HG03025 (cell line): ENCODE measurements around the gene WNT5A.

Experiments
- ATAC-seq: cut with Tn5 transposase; IDR thresholded peaks from one replicate; pipeline ENCODE4 v1.9.1; 2021; ENCODE audit warnings: mild to moderate bottlenecking, moderate library complexity; ENCODE audit not compliant: unreplicated experiment, low FRiP score

Gene WNT5A

DNA sequence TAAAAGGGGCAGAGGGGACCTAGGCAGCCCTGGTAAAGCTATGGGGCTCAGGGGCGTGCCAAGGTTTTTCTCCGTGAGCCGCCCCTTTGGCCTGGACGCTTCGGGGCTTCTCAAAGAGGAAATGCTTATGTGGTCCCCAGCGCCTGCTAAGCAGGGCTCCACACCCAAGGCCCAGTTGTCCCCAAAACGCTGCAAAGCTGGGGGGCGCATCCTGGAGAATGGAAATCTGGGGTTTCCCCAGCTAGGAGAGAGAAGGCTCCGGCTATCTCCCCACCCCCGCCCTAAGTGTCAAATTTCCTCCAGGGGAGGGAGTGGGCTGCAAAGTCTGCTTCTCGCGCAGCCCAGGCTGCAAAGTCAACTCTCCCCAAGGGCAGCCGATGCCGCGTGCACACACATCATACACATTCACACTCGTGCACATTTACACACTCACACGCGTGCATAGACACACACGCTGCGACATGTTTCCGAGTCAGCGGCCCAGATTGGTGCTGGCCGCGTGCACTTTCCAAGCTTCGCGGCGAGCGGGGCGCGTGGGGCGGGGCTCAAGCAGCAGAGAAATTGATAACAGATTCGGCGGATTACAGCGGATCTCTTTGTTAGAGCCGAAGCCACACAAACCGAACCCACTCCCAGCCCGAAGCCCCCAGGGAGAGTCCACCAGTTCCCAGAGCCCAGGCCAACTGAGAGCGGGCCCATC lies 4.5 kb downstream of the WNT5A start:
- ATAC-seq = no peak

DNA sequence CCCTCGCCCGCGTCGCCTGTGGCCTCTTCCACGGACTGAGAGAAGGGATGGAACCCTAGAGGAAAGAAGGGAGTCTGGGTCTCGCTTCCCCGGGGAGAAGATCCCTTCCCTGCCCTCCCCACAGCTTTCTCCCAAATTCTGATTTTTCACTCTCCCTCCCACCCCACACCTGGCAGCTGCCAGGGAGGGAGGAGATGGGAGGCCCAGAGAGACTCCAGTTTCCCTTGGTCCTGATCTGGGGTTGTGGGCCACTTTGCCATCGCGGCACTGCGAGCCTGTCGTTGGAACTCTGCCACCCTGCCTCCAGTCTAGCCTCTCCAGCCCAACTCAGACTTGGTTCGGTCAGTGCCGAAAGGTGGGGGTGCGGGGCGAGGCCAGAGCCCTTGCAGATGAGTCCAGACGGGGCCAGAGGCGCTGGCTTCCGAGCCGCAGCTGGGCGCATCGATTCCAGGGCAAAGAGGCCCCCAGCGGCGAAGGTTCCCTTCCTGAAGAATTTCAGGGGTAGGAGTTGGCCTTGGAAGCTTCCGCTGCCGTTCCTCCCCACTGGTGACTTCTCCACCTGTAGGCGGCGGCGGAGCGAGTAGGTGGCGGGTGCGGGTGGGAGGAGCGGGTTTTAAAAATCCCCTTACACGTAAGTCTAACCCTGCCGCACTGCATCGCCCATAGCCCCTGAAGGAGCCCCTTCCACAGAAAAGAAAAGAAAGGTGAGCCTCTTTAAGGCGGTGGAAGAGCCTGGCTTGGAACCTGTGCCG lies 5.2 kb downstream of the WNT5A start:
- ATAC-seq = no peak

DNA sequence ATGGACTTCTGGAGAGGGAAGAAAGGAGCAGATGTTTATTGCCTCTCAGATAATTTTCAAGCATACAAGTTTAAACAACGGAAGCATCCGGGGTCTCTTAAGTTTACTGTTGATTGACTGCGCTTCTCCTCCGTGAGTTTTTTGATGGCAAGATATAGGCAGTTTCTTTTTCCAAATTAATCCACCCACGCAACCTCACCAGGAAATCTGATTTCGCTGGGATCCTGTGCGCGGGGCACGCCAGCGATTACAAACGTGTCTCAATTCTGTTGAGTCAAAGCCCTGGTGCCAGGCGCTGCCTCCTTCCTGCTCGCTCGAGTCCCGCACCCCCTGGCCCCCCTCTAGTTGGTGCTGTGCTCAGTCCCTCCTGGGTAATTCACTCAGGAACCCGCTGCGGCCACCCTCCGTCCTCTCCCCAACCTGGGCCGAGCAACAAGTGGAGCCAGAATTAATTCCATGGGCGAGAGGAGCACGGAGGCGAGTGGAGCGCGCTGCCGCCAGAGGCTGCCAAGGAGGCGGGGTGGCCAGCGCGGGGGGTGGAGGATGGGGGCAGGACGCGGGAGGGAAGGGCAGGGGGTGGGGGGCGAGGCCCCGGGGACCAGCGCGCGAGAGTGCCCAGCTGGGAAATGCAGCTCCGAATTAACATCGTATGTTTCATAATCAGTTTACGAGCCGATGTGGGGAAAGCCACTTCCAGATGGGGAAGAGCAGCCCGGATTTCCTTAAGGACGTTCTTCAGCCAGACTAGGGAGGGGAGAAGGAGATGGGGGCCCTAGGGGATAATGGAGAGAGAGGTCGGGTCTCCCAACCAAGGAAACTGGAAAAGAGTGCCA lies 6.0 kb downstream of the WNT5A start:
- no peak for ATAC-seq

DNA sequence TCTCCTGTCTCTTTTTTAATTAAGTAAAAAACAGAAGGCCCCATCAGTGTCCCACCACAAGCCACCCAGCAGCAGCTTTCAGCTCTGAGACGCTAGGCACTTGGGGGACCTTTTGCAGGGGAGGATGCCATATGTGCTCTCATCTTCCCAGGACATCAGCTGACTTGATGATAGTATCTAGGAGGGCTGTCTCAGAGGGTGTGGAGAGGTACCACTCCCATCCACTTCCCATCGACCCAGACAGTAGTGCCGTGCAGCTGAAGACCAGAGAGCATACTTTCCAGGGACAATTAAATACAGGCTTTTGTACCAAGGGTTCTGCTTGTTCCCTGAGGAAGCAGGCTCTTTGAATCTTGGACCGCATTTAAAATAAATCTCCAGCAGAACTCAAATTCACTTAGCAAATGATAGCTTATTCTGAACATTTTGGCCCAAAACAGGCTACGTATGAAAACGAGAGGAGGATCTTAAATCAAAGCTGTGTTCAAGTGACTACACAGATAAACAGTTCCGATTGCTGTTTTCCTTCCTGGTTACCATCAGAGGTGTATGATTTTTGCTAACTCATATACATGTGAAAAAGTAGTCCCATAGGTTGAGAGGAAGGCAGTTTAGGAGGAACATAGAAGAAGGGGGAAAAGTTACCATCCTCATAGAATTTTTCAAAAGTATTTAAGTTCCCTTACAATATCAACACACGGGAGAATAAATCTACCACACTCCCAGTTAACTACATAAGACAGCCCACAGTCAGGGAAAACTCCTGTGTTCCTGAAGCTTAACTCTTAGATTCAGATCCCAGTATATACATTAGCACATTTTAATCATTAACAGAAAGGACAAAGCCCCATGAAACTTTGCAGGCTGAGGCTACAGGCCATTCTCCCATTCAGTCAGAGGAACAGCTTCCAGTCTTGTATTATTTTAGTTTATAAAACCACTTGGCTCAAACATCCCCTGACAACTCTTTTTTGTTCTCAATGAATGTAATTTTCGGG lies 9.5 kb downstream of the WNT5A start:
- no peak for ATAC-seq

DNA sequence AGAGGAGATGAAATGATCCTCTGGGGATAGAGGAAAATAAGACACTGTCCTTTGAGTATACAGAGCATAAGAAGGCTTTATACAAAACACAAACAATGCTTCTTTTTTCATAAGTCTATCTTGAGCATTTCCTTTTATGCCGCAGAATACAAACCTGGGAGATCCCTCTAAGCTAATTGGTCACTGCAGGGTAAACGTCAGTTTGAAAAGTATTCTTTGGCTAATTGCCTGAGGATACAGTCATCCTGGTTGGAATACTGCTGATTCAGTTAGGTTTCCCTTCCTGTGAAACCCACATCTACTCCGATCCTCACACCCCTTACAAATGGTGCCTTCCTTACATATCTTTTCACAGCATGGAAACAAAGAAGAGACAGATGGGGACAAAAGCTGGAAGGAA lies 10.6 kb downstream of the WNT5A start:
- ATAC-seq = no peak

DNA sequence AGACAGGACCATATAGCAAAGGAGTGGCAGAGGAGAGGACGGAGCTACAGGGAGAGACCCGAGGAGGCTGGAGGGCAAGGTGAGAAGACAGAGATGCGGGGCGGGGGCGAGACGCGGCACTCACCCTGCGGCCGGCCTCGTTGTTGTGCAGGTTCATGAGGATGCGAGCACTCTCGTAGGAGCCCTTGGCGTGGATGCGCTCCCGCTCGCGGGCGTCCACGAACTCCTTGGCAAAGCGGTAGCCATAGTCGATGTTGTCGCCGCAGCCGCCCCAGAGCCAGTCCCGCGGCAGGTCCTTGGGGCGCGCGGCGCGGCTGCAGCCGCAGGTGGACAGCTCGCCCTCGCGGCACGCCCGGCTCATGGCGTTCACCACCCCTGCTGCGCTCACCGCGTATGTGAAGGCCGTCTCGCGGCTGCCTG lies 12.9 kb downstream of the WNT5A start:
- ATAC-seq = no peak

DNA sequence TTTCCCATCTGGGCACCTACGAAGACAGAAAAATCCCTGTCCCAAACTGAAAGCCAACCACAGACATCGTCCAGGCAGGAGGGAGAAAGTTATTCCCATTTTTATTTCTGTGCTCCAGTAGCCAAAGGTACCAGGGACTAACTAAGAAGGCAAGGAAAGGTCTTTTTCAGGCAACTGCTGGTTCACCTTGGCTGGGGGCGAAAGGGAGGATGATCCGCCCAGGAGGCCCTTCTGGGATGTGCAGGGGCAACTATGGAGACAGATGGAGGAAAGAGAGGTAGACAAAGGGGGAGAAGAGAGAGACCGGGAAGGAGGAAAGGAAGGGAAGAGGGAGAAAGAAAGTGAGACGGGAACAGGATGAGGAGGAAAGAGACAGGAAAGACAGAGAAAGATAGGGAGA lies 13.3 kb downstream of the WNT5A start:
- ATAC-seq = no peak

DNA sequence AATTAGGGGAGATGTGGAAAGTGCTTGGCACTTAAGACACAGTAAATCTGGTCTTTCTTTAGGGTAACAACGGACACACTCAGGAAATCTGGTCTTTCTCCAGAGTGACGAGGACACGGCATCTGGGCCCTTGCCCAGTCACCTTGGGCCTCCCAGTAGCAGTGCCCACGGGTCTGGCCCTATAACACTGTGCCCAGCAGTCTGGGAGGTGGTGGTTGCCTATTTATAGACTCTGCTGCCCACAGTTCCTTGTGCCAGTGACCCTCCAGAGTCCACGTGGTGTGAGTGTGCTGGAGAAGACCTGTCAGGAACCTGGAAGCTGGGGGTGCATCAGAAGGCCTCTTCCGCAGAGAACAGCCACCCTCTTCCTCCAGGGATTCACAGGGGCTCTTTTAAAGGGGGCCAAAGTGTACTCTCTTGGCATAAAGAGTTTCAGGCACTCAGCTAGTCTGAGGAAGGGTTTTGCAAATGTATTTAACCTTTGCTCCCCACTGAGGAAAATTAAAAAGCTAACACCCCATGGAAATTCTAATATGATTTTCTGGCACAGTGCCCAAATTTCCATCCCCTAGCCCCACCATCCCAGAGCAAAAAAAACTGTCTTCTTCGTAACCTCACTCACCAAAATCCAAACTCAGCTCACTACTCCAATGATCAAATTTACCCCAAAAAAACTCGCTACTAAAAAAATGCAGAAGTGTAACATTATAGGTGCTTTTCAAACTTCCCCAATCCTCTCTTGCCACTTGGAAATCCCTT lies 15.4 kb downstream of the WNT5A start:
- no peak for ATAC-seq

DNA sequence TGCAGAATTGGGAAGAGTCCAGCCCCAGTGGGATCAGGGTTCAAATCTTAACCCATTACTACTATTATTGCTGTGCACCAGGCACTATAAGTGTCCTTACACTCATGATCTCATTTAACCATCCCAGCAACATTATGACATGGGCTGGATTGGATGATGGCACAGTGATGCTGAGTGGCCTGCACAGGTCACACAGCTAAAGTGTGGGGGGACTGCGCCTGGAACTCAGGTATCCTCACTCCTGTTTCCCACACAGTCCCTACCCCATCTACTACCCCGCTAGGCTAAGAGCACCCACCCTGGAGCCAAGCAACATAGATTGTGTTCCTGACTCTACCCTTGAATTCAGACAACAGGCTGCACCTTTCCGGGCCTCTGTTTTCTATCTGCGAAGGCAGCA lies 16.0 kb downstream of the WNT5A start:
- no peak for ATAC-seq

DNA sequence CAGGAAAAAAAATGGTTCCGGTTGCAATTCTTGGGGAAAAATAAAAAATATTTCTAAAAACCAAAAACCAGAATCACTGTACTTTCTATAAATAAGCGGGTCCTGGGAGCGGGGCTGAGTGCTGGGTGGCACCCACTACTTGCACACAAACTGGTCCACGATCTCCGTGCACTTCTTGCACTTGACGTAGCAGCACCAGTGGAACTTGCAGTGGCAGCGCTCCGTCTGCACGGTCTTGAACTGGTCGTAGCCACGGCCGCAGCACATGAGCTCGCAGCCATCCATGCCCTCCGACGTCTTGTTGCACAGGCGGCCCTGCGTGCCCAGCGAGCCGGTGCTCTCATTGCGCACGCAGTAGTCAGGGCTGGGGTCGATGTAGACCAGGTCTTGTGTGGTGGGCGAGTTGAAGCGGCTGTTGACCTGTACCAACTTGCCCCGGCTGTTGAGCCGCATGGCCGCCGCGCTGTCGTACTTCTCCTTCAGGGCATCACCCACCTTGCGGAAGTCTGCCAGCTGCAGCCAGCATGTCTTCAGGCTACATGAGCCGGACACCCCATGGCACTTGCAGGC lies 17.1 kb downstream of the WNT5A start:
- ATAC-seq = no peak

DNA sequence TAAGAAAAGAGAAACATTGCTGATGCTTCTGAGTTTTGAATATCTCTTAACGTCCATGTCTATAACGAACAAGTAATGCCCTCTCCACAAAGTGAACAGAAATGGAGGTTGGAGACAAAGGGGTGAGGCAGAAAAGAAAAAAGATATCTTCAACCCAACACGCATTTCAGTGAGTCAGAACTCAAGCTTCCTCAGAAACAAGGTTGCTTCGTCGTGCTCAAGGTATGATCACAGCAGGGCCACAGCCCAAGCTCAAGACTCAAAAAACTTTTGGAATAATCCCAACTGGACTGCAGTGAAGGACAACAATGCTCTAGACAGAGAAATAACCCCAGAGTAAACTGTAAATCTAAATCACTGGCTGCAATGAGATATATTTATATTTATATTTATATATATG lies 18.9 kb downstream of the WNT5A start:
- ATAC-seq = no peak

DNA sequence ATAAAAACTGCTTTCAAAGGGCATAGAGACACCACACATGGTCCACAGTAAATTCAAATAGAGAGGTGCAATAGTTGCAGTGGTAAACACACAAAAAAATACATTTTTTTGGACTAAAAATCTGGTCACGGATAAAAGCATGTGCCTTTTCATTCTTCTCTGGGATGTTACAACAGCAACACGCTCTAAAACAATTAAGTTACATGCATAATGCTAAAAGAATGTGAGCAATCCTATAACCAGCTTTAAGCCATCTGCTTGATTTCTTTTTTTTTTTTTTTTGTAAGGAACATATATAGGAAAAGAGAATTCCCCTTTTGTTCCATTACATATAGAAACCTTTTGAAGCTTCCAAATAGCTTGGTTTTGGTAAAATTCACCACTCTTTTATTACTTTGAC lies 20.0 kb downstream of the WNT5A start:
- ATAC-seq = no peak

DNA sequence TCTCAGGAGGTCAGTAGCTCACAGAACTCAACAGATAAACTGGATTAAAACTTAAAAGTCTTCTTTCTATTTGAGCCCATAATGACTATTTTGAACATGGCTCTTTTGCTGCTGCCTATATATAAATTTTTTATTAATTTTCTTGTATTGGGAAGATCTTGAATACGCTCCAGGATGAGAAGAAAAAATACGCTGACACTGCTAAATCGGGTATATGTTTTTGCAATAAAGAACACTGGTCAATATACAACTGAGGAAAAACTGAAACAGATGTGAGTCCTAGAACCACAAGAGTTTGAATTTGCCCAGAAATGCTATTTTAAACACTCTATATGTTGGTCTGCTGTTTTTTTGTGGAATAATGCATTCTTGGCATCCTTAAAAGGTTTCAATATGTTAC lies 20.6 kb downstream of the WNT5A start:
- no peak for ATAC-seq

DNA sequence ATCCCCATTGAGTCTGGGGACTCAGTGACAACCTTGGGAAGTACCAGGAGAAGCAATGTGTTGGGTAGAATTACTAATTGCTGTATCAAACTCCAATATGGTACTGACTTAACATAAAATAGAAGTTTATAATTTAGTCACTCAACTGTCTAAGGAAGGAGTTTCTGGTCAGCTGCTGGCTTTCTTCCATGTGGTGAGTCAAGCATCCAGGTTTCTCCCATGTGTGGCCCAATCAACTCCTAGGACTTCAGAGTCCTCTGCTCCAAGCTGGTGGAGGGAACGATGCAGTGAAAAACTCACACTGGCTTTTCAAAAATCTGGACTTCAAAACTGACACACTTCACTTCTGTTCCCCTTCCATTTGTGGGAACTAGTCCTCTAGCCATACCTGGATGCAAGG lies 25.2 kb downstream of the WNT5A start:
- ATAC-seq = no peak

DNA sequence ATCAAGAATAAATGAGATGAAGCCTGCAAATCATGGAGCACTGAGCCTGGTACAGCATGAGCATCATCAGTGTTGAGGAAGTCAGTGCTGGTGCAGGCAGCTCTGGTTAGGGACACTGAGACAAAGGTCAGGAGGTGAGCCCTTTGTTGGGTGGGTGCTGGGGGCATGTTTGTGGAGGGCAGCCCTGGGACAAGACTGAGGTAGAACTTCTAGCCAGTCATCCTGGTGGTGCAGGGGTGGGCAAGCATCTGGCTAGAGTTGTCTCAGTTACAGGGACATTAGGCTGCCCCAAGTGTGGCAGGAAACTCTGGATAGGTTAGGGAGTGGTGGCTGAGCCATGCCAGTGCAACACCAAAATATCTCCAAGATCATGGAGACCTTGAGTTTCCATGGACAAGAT lies 27.3 kb downstream of the WNT5A start:
- no peak for ATAC-seq

DNA sequence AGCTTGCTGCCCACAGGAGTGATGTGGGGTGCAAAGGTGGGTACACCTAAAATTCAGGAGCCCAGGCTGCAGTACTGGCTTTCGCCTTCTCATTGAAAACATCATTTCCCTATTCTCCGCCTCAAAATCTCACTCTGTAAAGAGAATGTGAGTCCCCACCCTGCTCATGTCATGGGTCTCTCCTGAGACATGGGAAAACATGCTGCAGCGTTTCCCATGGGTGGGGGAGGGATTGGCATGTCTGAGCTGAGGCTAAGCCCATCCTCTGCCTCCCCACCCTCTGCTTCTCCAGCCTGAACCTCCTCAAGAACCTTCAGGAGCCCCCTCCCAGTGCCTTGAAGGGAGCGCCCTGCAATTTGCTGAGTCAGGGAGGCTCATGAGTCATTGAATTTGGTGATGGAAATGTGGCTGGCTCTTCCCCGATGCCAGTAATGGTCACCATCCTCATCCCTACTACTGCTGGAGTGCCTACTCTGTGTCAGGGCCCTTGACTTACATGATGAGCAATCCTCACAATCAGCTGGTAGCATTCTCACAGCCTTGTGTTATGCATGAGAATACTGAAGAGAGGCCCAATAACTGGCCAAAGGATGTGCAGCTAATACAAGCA lies 28.8 kb downstream of the WNT5A start:
- no peak for ATAC-seq

DNA sequence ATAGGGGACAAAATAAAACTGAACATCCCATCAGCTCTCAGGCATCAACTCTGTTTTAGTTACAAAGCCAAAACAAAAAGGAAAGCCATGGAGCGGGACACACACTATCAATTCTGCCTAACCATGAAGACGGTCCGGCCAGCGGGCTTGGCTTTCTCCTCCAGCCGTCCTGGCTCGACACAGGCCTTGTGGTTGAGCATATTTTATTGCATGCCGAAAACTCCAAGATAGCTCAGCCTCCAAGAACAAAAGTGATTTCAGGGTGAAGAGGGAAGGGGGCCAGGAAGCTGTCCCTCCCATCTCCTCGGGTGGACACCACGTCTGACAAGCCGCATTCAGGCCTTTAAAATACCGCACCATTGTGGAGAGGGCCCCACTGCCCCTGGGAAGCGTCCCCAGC lies 31.2 kb downstream of the WNT5A start:
- no peak for ATAC-seq

DNA sequence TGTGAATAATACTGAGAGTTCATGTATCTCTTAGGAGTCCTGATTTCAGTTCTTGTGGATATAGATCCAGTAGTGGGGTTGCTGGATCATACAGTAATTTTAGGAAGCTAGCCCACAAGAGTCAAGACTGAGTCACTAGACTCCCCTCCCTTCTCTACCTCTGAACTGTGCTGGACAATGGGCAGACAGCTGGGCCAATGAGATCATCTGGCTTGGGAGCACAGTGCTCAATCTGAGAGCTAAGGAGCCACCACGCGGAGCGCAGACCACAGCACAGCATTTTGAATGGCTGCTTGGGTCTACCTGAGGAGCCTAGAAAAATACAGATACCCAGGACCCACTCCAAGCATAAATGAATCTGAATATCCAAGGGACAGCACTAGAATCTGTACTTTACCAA lies 32.5 kb downstream of the WNT5A start:
- no peak for ATAC-seq
